Measurements from ENCODE around the gene RARB. TPM values are rescaled to one million over a fixed set of nuclear protein-coding genes. Genes with fewer than 3 reads are reported as not detected.

Gene RARB
- total RNA-seq, 1 experiment from 2014 or later, result 31.3 TPM

GRCh38 chr3:25597535-25598101 lies 169.6 kb downstream of the RARB start:
- Mint-ChIP-seq H3K4me1 (ENCODE audit: low read depth, unreplicated experiment) (peaks cover 9% of the 10 kb centered on the region), H3K27ac (ENCODE audit: unreplicated experiment) (no peak overlapping the region), H3K36me3 (ENCODE audit: insufficient read depth, unreplicated experiment) (peaks cover 52% of the 10 kb centered on the region), H3K27me3 (ENCODE audit: unreplicated experiment) (no peaks in the 10 kb centered on the region), H3K4me3 (ENCODE audit: low read depth, unreplicated experiment) (no peak overlapping the region), H3K9me3 (ENCODE audit: low read depth, unreplicated experiment) (no peaks in the 10 kb centered on the region)
- no peak for DNase-seq
- no peak for TF ChIP-seq CTCF (IDR thresholded peaks at IDR 0.05; ENCODE audit: unreplicated experiment)
- no TSS peak for BruUV-seq (replicated peaks)
- CTCF ChIA-PET, result no interaction called here
- intact Hi-C loops (cut with micrococcal nuclease; ENCODE audit: unreplicated experiment), result no loop called here

GRCh38 chr3:25603703-25604102 lies 175.6 kb downstream of the RARB start:
- no TSS peak for BruUV-seq (replicated peaks)
- Mint-ChIP-seq H3K9me3 (ENCODE audit: low read depth, unreplicated experiment) (no peaks in the 10 kb centered on the region), H3K4me3 (ENCODE audit: low read depth, unreplicated experiment) (no peak overlapping the region), H3K27ac (ENCODE audit: unreplicated experiment) (no peak overlapping the region), H3K36me3 (ENCODE audit: insufficient read depth, unreplicated experiment) (peaks cover 34% of the 10 kb centered on the region), H3K4me1 (ENCODE audit: low read depth, unreplicated experiment) (peaks cover 12% of the 10 kb centered on the region), H3K27me3 (ENCODE audit: unreplicated experiment) (no peaks in the 10 kb centered on the region)
- no peak for TF ChIP-seq CTCF (IDR thresholded peaks at IDR 0.05; ENCODE audit: unreplicated experiment)
- no peak for DNase-seq
- intact Hi-C loops (cut with micrococcal nuclease; ENCODE audit: unreplicated experiment), result no loop called here
- CTCF ChIA-PET, result interaction anchor here (0.9 to 1.5 kb wide), 2 partner anchors 10 to 14 kb away, joined by 4 read pairs; no protein-coding TSS in a partner anchor

- no peak for DNase-seq
- CTCF ChIA-PET, result interaction anchor here (0.9 to 1.5 kb wide), 2 partner anchors 10 to 14 kb away, joined by 4 read pairs; no protein-coding TSS in a partner anchor
These were observed 176.2 kb downstream of the RARB start for GRCh38 chr3:25604107-25604805.

GRCh38 chr3:25610167-25610566 lies 182.1 kb downstream of the RARB start:
- intact Hi-C loops (cut with micrococcal nuclease; ENCODE audit: unreplicated experiment), result no loop called here
- no peaks in the 10 kb centered on the region for H3K9me3 Mint-ChIP-seq (ENCODE audit: low read depth, unreplicated experiment)
- CTCF ChIA-PET, result interaction anchor here (0.7 kb wide), 1 partner anchor 8 kb away, joined by 4 read pairs; no protein-coding TSS in a partner anchor
- no peak overlapping the region for H3K27ac Mint-ChIP-seq (ENCODE audit: unreplicated experiment)
- TF ChIP-seq CTCF (IDR thresholded peaks at IDR 0.05; ENCODE audit: unreplicated experiment), result no peak
- H3K27me3 Mint-ChIP-seq (ENCODE audit: unreplicated experiment), result no peaks in the 10 kb centered on the region
- no peak overlapping the region for H3K4me3 Mint-ChIP-seq (ENCODE audit: low read depth, unreplicated experiment)
- DNase-seq, result no peak
- no TSS peak for BruUV-seq (replicated peaks)
- peaks cover 37% of the 10 kb centered on the region for H3K36me3 Mint-ChIP-seq (ENCODE audit: insufficient read depth, unreplicated experiment)
- H3K4me1 Mint-ChIP-seq (ENCODE audit: low read depth, unreplicated experiment), result no peaks in the 10 kb centered on the region

More at GRCh38 chr3:25604107-25604805, 176.2 kb downstream of the RARB start:
- intact Hi-C loops (cut with micrococcal nuclease; ENCODE audit: unreplicated experiment), result no loop called here
- no peaks in the 10 kb centered on the region for H3K27me3 Mint-ChIP-seq (ENCODE audit: unreplicated experiment)
- no peak overlapping the region for H3K4me3 Mint-ChIP-seq (ENCODE audit: low read depth, unreplicated experiment)
- BruUV-seq (replicated peaks), result no TSS peak
- no peak overlapping the region for H3K27ac Mint-ChIP-seq (ENCODE audit: unreplicated experiment)
- H3K4me1 Mint-ChIP-seq (ENCODE audit: low read depth, unreplicated experiment), result peaks cover 12% of the 10 kb centered on the region
- H3K36me3 Mint-ChIP-seq (ENCODE audit: insufficient read depth, unreplicated experiment), result peaks cover 33% of the 10 kb centered on the region
- no peaks in the 10 kb centered on the region for H3K9me3 Mint-ChIP-seq (ENCODE audit: low read depth, unreplicated experiment)
- no peak for TF ChIP-seq CTCF (IDR thresholded peaks at IDR 0.05; ENCODE audit: unreplicated experiment)
